DOHH2 (cell line): ENCODE results near the gene HOXC12.

ENCODE experiments used
- H3F3A ChIP-seq: fragments of 200-600 bp; sonication (generic), shearing (Covaris generic); 2 replicates; pipeline ENCODE4 v1.6.0; 2016; ENCODE audit warnings: antibody characterized with exemption, mild to moderate bottlenecking; ENCODE audit not compliant: control insufficient read depth, insufficient read depth
- H3K27ac ChIP-seq: fragments of 200-600 bp; sonication (generic); 2 replicates; pipeline ENCODE4 v1.5.1; 2014; ENCODE audit warnings: low read depth, mild to moderate bottlenecking, low read length, moderate library complexity
- H3K27me3 ChIP-seq: fragments of 200-600 bp; sonication (generic); 2 replicates; pipeline ENCODE4 v1.6.1; 2014; ENCODE audit warnings: mild to moderate bottlenecking, low read length, mixed read lengths; ENCODE audit not compliant: control insufficient read depth
- H3K36me3 ChIP-seq: fragments of 200-600 bp; sonication (generic); 2 replicates; pipeline ENCODE4 v1.6.1; 2014; ENCODE audit warnings: mild to moderate bottlenecking, low read length, moderate library complexity, mixed read lengths; ENCODE audit not compliant: control insufficient read depth
- H3K4me1 ChIP-seq: fragments of 200-600 bp; sonication (generic); 2 replicates; pipeline ENCODE4 v1.6.1; 2014; ENCODE audit warnings: mild to moderate bottlenecking, low read length, mixed read lengths; ENCODE audit not compliant: control insufficient read depth
- H3K4me2 ChIP-seq: fragments of 200-600 bp; sonication (generic); 2 replicates; pipeline ENCODE4 v1.6.0; 2014; ENCODE audit warnings: mild to moderate bottlenecking, low read length, moderate library complexity
- H3K4me3 ChIP-seq: fragments of 200-600 bp; sonication (generic); 2 replicates; pipeline ENCODE4 v1.5.1; 2014; ENCODE audit warnings: mild to moderate bottlenecking, low read length, mixed read lengths
- H3K79me2 ChIP-seq: fragments of 200-600 bp; sonication (generic); 2 replicates; pipeline ENCODE4 v1.6.1; 2014; ENCODE audit warnings: mild to moderate bottlenecking, low read length, mixed read lengths; ENCODE audit not compliant: control insufficient read depth
- H3K9me2 ChIP-seq: fragments of 200-600 bp; sonication (generic); replicated peaks from 2 replicates; pipeline ENCODE4 v1.6.1; 2014; ENCODE audit warnings: mild to moderate bottlenecking, low read length, mixed read lengths; ENCODE audit not compliant: control insufficient read depth
- H3K9me3 ChIP-seq: fragments of 200-600 bp; sonication (generic); 2 replicates; pipeline ENCODE4 v1.6.1; 2014; ENCODE audit warnings: antibody characterized with exemption, low read length, mixed read lengths; ENCODE audit not compliant: control insufficient read depth, insufficient read depth
- H4K20me1 ChIP-seq: fragments of 200-600 bp; sonication (generic); 2 replicates; pipeline ENCODE4 v1.6.0; 2014; ENCODE audit warnings: low read depth, mild to moderate bottlenecking, antibody characterized with exemption, low read length, moderate library complexity; ENCODE audit not compliant: control insufficient read depth, insufficient read depth
- CTCF ChIP-seq: fragments of 200-600 bp; sonication (generic); IDR thresholded peaks from one replicate; pipeline ENCODE4 v1.5.1; 2014; ENCODE audit warnings: antibody characterized with exemption, mild to moderate bottlenecking, low read depth, low read length; ENCODE audit not compliant: poor library complexity, severe bottlenecking
- EZH2phosphoT487 ChIP-seq: fragments of 200-600 bp; sonication (generic); IDR thresholded peaks from 2 replicates; pipeline ENCODE4 v1.6.1; 2017; ENCODE audit warnings: borderline replicate concordance, mild to moderate bottlenecking, antibody characterized with exemption, low read length, moderate library complexity, mixed read lengths

Gene HOXC12

GRCh38 chr12:53966085-53966384 is 11.3 kb downstream of the HOXC12 start:
- no peak overlapping the region for H3K27ac ChIP-seq
- peaks cover 7% of the 10 kb centered on the region for H3K4me1 ChIP-seq
- H3K4me3 ChIP-seq = no peak overlapping the region
- no peaks in the 10 kb centered on the region for H3K36me3 ChIP-seq
- TF ChIP-seq EZH2phosphoT487 (no peak), CTCF (no peak)
- no peaks in the 10 kb centered on the region for H3K9me3 ChIP-seq
- H3K27me3 ChIP-seq = peaks cover 81% of the 10 kb centered on the region
- H3K79me2 ChIP-seq = no peaks in the 10 kb centered on the region
- no peaks in the 10 kb centered on the region for H3K9me2 ChIP-seq
- H3K4me2 ChIP-seq = no peak overlapping the region
- no peaks in the 10 kb centered on the region for H4K20me1 ChIP-seq
- H3F3A ChIP-seq = no peaks in the 10 kb centered on the region

GRCh38 chr12:53966385-53967133 is 11.9 kb downstream of the HOXC12 start:
- Histone ChIP-seq H3K36me3 (no peaks in the 10 kb centered on the region), H3K4me3 (no peak overlapping the region), H3K79me2 (no peaks in the 10 kb centered on the region), H3K4me2 (no peak overlapping the region), H3K9me2 (no peaks in the 10 kb centered on the region), H3K27me3 (peaks cover 86% of the 10 kb centered on the region), H3K9me3 (no peaks in the 10 kb centered on the region), H4K20me1 (no peaks in the 10 kb centered on the region), H3K4me1 (peaks cover 7% of the 10 kb centered on the region), H3K27ac (no peak overlapping the region), H3F3A (no peaks in the 10 kb centered on the region)
- no peak for TF ChIP-seq CTCF
- no peak for TF ChIP-seq EZH2phosphoT487

GRCh38 chr12:53967421-53967925 is 12.8 kb downstream of the HOXC12 start:
- H3K9me2 ChIP-seq = no peaks in the 10 kb centered on the region
- TF ChIP-seq EZH2phosphoT487 (no peak), CTCF (no peak)
- H3K9me3 ChIP-seq = no peaks in the 10 kb centered on the region
- no peak overlapping the region for H3K4me2 ChIP-seq
- H3K36me3 ChIP-seq = no peaks in the 10 kb centered on the region
- no peaks in the 10 kb centered on the region for H3F3A ChIP-seq
- no peaks in the 10 kb centered on the region; the same call in 1 of the 2 replicates for H4K20me1 ChIP-seq
- peaks cover 7% of the 10 kb centered on the region for H3K4me1 ChIP-seq
- H3K27me3 ChIP-seq = peaks cover 88% of the 10 kb centered on the region
- H3K27ac ChIP-seq = no peak overlapping the region
- H3K79me2 ChIP-seq = no peaks in the 10 kb centered on the region
- no peak overlapping the region for H3K4me3 ChIP-seq
